Mucosa of rectum (tissue), 2 donors: ENCODE results near the gene TMEM132E.

Experiments used
- H3K27ac ChIP-seq, 2 donors: one replicate each; pipeline ENCODE4 v1.7.0; 2013; ENCODE audit warnings: inconsistent platforms in 2 of 2, low read depth in 2 of 2, low read length in 2 of 2
- H3K27me3 ChIP-seq, 2 donors: one replicate each; pipeline ENCODE4 v1.7.0; 2013; ENCODE audit warnings: low read length in 2 of 2; ENCODE audit not compliant: control insufficient read depth in 2 of 2, insufficient read depth in 2 of 2
- H3K36me3 ChIP-seq, 2 donors: one replicate each; pipeline ENCODE4 v1.7.0; 2013; ENCODE audit warnings: low read length in 2 of 2; ENCODE audit not compliant: control insufficient read depth in 2 of 2, insufficient read depth in 2 of 2
- H3K4me1 ChIP-seq, 2 donors: one replicate each; pipeline ENCODE4 v1.7.0; 2013; ENCODE audit warnings: low read length in 2 of 2, mild to moderate bottlenecking in 1 of 2; ENCODE audit not compliant: control insufficient read depth in 2 of 2, insufficient read depth in 2 of 2
- H3K4me3 ChIP-seq, 2 donors: one replicate each; pipeline ENCODE4 v1.7.0; 2013; ENCODE audit warnings: low read length in 2 of 2
- H3K9ac ChIP-seq, 2 donors: one replicate each; pipeline ENCODE4 v1.7.0; 2013; ENCODE audit warnings: low read length in 2 of 2, low read depth in 1 of 2, mild to moderate bottlenecking in 1 of 2
- H3K9me3 ChIP-seq, 2 donors: one replicate each; pipeline ENCODE4 v1.7.0; 2013; ENCODE audit warnings: low read length in 2 of 2; ENCODE audit not compliant: control insufficient read depth in 2 of 2
- donor health status: healthy.
- donor health status: Normal muscosa, but diverticular disease.

The TMEM132E gene

DNA sequence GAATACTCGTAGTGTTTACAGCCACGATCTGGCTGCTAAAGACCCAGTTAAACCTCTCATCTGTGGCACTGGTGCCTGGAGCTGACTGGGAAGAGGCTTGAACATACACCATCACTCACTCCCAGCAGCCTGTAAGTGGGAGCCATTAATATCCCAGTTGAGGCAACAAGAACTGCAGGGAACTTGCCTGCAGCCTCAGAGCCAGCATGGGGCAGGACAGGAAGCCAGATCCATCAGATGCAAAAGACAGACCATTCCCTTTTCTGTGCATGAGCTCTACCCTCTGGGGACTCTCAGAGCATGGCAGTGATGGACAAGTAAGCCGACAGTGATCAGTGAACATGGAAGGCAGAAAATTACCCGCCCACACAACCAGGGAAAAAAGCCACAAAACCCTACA, 91.8 kb downstream of the TMEM132E start:
- Histone ChIP-seq H3K9me3 (no peaks in the 10 kb centered on the region), H3K27ac (no peak overlapping the region), H3K4me1 (no peaks in the 10 kb centered on the region), H3K36me3 (no peaks in the 10 kb centered on the region), H3K9ac (no peak overlapping the region), H3K27me3 (no peaks in the 10 kb centered on the region), H3K4me3 (no peak overlapping the region)

DNA sequence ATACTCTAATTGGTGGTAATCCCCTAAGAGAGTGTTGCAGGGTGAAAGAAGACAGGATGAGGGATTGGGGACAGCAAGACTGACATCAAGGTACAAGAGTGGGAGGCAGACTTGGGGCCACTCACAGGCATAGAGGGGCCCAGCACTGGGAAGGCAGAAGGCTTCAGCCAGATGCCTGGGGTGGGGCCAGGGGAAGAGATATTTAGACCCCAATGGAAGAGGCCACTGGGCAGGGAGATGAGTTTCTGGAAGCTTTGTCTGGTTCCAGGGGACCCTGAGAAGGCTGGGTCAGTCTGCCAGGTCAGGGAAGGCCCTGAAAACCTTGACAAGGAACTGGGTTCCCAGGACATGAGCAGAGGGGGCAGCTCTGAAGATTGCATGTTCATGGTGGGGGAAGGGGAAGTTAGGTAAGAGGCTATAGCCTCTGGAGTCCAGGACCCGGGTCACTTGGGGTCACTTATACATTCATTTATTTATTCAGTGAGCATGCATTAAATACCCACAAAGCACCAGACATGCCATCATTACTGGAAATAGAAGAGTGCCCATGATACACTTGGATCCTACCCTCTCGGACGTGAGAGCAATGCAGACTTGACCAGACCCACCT, 92.9 kb downstream of the TMEM132E start:
- Histone ChIP-seq H3K9ac (no peak overlapping the region), H3K27ac (no peak overlapping the region), H3K27me3 (no peaks in the 10 kb centered on the region)

DNA sequence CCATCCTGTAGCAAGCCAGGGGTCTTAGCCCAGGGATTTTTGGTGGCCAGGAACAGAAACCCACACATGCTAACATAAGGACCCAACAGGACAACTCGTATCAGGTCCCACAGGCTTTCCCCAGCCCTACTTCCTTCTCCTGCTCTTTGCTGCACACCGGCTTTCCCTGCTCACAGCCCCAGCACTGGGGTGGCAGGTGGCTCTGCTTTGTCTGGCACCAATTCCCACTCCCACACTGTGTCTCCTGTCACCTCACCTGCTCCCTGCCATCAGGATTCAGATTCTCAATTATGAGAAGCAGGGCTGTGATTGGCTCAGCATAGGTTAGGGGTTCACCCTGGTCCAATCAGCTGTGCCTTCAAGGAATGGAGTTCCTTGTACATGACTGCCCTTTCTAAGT, 94.1 kb downstream of the TMEM132E start:
- Histone ChIP-seq H3K4me1 (no peaks in the 10 kb centered on the region), H3K4me3 (no peak overlapping the region), H3K27me3 (no peaks in the 10 kb centered on the region), H3K27ac (no peak overlapping the region), H3K9ac (no peak overlapping the region), H3K36me3 (no peaks in the 10 kb centered on the region), H3K9me3 (no peaks in the 10 kb centered on the region)

More for the DNA sequence above, 92.9 kb downstream of the TMEM132E start:
- no peaks in the 10 kb centered on the region for H3K9me3 ChIP-seq
- H3K4me1 ChIP-seq = no peaks in the 10 kb centered on the region
- no peaks in the 10 kb centered on the region for H3K36me3 ChIP-seq
- H3K4me3 ChIP-seq = no peak overlapping the region

DNA sequence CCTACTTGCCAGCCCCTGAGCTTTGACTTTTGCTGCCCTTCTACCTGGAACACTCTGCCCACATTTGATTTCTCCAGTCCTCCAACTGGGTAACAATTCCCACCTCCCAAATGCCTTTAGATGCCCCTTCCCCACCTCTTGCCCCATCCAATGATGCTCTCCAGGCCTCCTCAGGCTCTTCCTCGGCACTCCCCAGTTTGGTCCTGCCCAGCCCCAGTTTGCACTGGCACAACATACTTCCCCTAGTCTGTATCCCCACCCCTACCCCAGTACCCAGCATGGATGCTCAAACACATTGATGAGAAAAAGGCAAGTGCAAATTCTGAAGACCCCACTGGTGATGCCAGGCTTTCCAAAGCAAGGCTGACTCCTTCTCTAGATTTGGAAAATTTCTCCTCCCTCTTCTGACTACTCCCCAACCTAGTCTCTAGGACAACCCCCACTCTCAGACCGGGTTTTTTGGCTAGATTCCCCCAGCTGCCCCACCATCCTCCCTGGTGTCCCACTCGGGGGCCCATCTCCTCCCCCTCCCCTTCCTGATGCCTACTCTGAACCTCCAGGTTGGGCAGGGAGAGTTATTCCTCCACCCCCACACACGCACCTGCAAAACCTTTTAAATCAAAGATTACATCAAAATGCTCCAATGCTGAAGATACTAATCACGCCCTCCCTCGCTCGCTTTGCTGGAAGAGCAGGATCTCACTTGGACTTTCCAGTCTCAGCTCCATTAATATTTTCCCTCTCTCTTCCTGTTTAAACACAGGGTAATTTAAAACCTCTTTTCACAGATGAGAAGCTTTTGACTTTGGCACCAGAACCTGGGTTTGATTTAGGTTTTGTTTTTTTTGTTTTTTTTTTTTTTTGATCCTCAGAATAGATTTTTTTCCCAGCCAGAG, 94.9 kb downstream of the TMEM132E start:
- no peaks in the 10 kb centered on the region for H3K36me3 ChIP-seq
- no peak overlapping the region for H3K4me3 ChIP-seq
- H3K9ac ChIP-seq = no peak overlapping the region
- H3K27me3 ChIP-seq = no peaks in the 10 kb centered on the region
- no peaks in the 10 kb centered on the region for H3K4me1 ChIP-seq
- no peak overlapping the region for H3K27ac ChIP-seq
- no peaks in the 10 kb centered on the region for H3K9me3 ChIP-seq

DNA sequence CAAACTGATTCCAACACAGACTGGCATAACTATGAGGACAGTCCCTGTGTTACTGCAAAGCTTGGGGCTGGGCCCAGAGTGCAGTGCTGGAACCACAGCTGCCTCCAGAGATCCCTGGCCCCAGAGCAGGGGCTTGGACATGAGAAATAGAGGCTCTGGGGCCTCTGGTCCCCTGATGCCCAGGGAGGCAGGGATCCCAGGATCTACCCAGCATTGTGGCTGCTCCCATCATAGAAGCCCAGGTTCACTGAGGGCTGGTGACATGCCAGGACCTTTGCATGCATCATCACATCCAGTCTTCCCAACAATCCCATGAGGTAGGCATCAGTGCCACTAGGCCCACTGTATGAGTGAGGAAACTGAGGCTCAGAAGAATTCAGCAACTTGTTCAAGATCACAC, 95.8 kb downstream of the TMEM132E start:
- no peaks in the 10 kb centered on the region for H3K4me1 ChIP-seq
- H3K9me3 ChIP-seq = no peaks in the 10 kb centered on the region
- no peak overlapping the region for H3K9ac ChIP-seq
- H3K27ac ChIP-seq = no peak overlapping the region
- H3K4me3 ChIP-seq = no peak overlapping the region
- H3K27me3 ChIP-seq = no peaks in the 10 kb centered on the region
- H3K36me3 ChIP-seq = no peaks in the 10 kb centered on the region

DNA sequence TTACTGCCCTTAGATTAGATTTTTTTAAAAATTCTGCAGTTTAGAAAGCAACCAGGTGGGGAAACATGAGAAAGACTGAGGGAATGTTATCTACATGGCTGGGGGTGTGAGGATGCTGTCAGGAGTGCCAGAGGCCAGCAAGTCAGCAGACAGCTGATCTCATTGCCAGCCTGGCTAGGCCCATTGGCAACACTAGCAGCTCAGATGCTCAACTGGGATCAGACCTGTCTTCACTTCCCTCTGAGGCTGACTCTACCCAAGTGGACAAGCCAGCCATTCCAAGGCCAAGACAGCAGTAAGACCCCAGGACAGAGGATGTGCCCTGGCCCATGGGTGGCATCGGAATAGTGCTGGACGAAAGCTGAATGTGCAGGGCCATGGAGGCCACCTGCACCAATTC, 96.2 kb downstream of the TMEM132E start:
- H3K27ac ChIP-seq = no peak overlapping the region
- no peaks in the 10 kb centered on the region for H3K27me3 ChIP-seq
- no peak overlapping the region for H3K4me3 ChIP-seq
- H3K9me3 ChIP-seq = no peaks in the 10 kb centered on the region
- no peak overlapping the region for H3K9ac ChIP-seq
- no peaks in the 10 kb centered on the region for H3K36me3 ChIP-seq
- no peaks in the 10 kb centered on the region for H3K4me1 ChIP-seq

DNA sequence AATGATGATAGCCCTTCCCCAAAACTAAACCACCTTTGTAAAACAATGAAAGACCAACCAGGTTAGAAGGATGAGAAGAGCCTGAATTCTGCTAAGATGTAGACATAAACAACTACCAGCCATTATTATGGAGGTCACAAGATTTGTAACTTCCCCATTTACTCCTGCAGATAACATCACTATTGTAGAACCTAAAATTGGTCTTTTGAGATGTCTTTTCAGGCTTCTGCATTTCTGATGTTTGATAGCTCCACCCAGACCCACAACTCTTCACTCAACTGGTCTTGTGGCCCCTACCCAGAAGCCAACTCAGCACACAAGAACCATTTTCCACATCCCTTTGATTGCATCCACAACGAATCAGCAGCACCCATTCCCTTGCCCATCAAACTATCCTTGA, 100.8 kb downstream of the TMEM132E start:
- Histone ChIP-seq H3K27me3 (no peaks in the 10 kb centered on the region), H3K36me3 (no peaks in the 10 kb centered on the region), H3K9me3 (no peaks in the 10 kb centered on the region), H3K9ac (no peak overlapping the region), H3K4me3 (no peak overlapping the region), H3K4me1 (no peaks in the 10 kb centered on the region), H3K27ac (no peak overlapping the region)

DNA sequence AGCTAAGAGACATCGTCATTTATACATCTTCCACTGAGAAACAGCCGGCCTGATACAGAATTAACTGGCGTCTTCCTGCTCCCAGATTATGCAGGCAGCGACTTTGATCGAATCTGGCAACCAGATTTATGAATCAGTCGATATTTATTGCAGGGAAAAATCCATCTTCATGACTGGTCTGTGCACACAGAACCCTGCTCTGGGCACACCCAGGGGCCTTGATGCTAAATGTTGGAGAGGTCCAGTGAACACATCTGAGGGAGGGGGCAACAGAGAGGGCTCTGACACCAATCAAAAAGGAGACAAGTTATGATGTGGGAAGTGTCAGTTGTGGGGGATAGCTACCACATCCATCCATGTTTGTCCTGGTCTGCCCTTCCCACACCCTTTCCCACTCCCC, 102.9 kb downstream of the TMEM132E start:
- H3K27ac ChIP-seq = no peak overlapping the region
- no peaks in the 10 kb centered on the region for H3K4me1 ChIP-seq
- H3K27me3 ChIP-seq = no peaks in the 10 kb centered on the region
- H3K9me3 ChIP-seq = no peaks in the 10 kb centered on the region
- no peak overlapping the region for H3K4me3 ChIP-seq
- no peaks in the 10 kb centered on the region for H3K36me3 ChIP-seq
- H3K9ac ChIP-seq = no peak overlapping the region

DNA sequence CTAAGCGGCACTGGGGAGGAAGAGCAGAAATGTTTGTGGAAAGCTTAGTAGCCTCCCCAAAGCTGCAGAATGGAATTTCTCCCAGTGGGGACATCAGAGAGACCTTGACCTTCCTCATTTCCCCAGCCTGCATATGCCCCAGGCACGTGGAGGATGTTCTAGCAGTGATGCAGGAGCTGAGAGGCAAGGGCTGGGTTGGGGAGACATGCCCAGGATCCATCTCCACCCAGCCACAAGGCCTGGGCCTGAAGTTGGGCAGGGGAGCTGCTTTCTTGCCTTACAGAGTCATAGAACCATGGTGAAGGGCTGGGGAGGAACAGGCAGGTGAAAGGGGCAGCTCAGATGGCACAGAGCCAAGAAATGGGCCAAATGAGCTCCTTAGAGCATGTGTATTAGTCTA, 104.0 kb downstream of the TMEM132E start:
- Histone ChIP-seq H3K9me3 (no peaks in the 10 kb centered on the region), H3K27me3 (no peaks in the 10 kb centered on the region), H3K4me3 (no peak overlapping the region), H3K9ac (no peak overlapping the region), H3K4me1 (no peaks in the 10 kb centered on the region), H3K27ac (no peak overlapping the region), H3K36me3 (no peaks in the 10 kb centered on the region)
